Effector memory CD8-positive, alpha-beta T cell (primary cell): ENCODE measurements around the gene SLC17A3.

Experiments used
- ATAC-seq: fragments of 150-1000 bp; cut with Tn5 transposase; replicated peaks from 2 replicates; pipeline ENCODE4 v1.10.0; 2021; ENCODE audit warnings: mild to moderate bottlenecking, moderate library complexity
- DNase-seq, 3 experiments: peaks; one replicate each; pipeline ENCODE4 v3.0.0; 2021
- H3K27ac Mint-ChIP-seq, 2 donors: one replicate each; pipeline ENCODE4 v1.8.0; 2022; ENCODE audit warnings: mild to moderate bottlenecking in 2 of 2, mixed read lengths in 2 of 2, moderate library complexity in 2 of 2
- H3K27me3 Mint-ChIP-seq, 2 donors: one replicate each; pipeline ENCODE4 v1.8.0; 2022; ENCODE audit warnings: mixed read lengths in 2 of 2
- H3K36me3 Mint-ChIP-seq: one replicate; pipeline ENCODE4 v1.8.0; 2022; ENCODE audit warnings: mild to moderate bottlenecking, moderate library complexity, mixed read lengths; ENCODE audit not compliant: insufficient read depth
- H3K4me1 Mint-ChIP-seq, 2 donors: one replicate each; pipeline ENCODE4 v1.8.0; 2022; ENCODE audit warnings: low read depth in 2 of 2, mixed read lengths in 2 of 2
- H3K4me3 Mint-ChIP-seq, 2 donors: one replicate each; pipeline ENCODE4 v1.8.0; 2022; ENCODE audit warnings: mild to moderate bottlenecking in 2 of 2, mixed read lengths in 2 of 2, moderate library complexity in 2 of 2
- H3K9me3 Mint-ChIP-seq, 2 donors: one replicate each; pipeline ENCODE4 v1.8.0; 2022; ENCODE audit warnings: mixed read lengths in 2 of 2
- total RNA-seq, 9 experiments: gene quantifications; one replicate each; lab custom pipeline; 2026; lab: John Stamatoyannopoulos, UW

SLC17A3 gene, protein sequence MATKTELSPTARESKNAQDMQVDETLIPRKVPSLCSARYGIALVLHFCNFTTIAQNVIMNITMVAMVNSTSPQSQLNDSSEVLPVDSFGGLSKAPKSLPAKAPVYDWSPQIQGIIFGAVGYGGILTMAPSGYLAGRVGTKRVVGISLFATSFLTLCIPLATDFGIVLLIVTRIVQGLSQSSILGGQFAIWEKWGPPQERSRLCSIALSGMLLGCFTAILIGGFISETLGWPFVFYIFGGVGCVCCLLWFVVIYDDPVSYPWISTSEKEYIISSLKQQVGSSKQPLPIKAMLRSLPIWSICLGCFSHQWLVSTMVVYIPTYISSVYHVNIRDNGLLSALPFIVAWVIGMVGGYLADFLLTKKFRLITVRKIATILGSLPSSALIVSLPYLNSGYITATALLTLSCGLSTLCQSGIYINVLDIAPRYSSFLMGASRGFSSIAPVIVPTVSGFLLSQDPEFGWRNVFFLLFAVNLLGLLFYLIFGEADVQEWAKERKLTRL
- total RNA-seq = 0 to 2.7 (median 0.30) reads per million in 9 experiments

GRCh38 chr6:25874118-25874517 is at the start of gene SLC17A3:
TSS of gene SLC17A3 (minus strand) at chr6:25874243. CDS start at chr6:25868387, 5,856 bp downstream.
- H3K4me1 Mint-ChIP-seq = peaks cover 16 to 19% of the 10 kb centered on the region in 2 donors
- H3K36me3 Mint-ChIP-seq = peaks cover 2% of the 10 kb centered on the region
- DNase-seq (no peak), ATAC-seq (no peak)
- no peaks in the 10 kb centered on the region for H3K9me3 Mint-ChIP-seq
- no peak within 1 kb of the TSS for H3K4me3 Mint-ChIP-seq
- H3K27ac Mint-ChIP-seq = peak within 1 kb of the TSS; percentile 16 to 80
- H3K27me3 Mint-ChIP-seq = peaks cover 0 to 6% of the 10 kb centered on the region in 2 donors

GRCh38 chr6:25922301-25922700 is 48.3 kb upstream of the SLC17A3 start:
- Mint-ChIP-seq H3K9me3 (no peaks in the 10 kb centered on the region), H3K27ac (no peak overlapping the region), H3K27me3 (peaks cover 4 to 19% of the 10 kb centered on the region in 2 donors), H3K4me3 (no peak overlapping the region), H3K36me3 (peaks cover 2% of the 10 kb centered on the region), H3K4me1 (no peaks in the 10 kb centered on the region)
- ATAC-seq (no peak), DNase-seq (no peak)

- H3K9me3 Mint-ChIP-seq = no peaks in the 10 kb centered on the region
- H3K4me1 Mint-ChIP-seq = no peaks in the 10 kb centered on the region
- peaks cover 2% of the 10 kb centered on the region for H3K36me3 Mint-ChIP-seq
- H3K27ac Mint-ChIP-seq = no peak overlapping the region
- no peak for DNase-seq
- peaks cover 4 to 19% of the 10 kb centered on the region in 2 donors for H3K27me3 Mint-ChIP-seq
- H3K4me3 Mint-ChIP-seq = no peak overlapping the region
- no peak for ATAC-seq
Observed at GRCh38 chr6:25921525-25922203, 47.6 kb upstream of the SLC17A3 start.

GRCh38 chr6:25919657-25920056 is 45.6 kb upstream of the SLC17A3 start:
- H3K27me3 Mint-ChIP-seq = peaks cover 4 to 28% of the 10 kb centered on the region in 2 donors
- peaks cover 2% of the 10 kb centered on the region for H3K36me3 Mint-ChIP-seq
- no peak overlapping the region for H3K4me3 Mint-ChIP-seq
- no peaks in the 10 kb centered on the region for H3K4me1 Mint-ChIP-seq
- ATAC-seq (no peak), DNase-seq (no peak)
- H3K27ac Mint-ChIP-seq = no peak overlapping the region
- no peaks in the 10 kb centered on the region for H3K9me3 Mint-ChIP-seq

- ATAC-seq = no peak
- H3K9me3 Mint-ChIP-seq = no peaks in the 10 kb centered on the region
- no peak overlapping the region for H3K27ac Mint-ChIP-seq
- H3K27me3 Mint-ChIP-seq = peaks cover 0 to 35% of the 10 kb centered on the region in 2 donors
- H3K36me3 Mint-ChIP-seq = no peaks in the 10 kb centered on the region
- DNase-seq = no peak
- H3K4me3 Mint-ChIP-seq = no peak overlapping the region
- H3K4me1 Mint-ChIP-seq = no peaks in the 10 kb centered on the region
Observed at GRCh38 chr6:25918083-25918683, 44.1 kb upstream of the SLC17A3 start.

DNA sequence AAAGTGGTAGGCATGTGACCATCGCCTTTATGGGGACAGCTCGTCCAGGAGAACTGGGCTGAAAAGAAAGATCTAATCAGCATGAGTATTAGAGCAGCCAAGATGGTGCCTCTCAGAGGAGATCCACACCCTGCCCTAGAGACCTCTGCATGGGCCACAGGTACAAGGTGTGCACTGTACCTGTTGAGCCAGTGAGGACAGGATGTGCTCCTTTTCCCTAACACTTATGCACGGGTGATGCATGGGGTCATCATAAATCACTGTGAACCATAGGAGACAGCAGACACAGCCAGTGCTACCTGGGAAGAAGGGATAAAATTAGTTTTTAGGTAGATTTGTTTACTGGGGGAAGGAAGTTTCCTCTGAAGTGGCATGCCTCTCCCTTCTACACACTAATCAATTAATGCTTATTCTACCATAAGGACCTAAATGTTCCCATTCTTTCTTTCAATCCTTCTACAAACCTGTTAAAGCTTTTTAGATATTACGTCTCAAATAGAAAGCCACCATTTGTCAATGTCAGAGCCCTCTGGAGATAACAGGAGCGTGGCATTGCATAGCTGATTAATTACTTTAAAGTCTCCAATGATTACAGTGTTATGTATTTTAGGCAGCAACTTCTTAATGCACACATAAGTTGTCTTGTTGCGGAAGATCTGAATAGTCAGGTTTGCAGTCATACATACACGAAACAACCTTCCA is 42.9 kb upstream of the SLC17A3 start:
- DNase-seq (no peak), ATAC-seq (no peak)
- no peak overlapping the region for H3K27ac Mint-ChIP-seq
- no peaks in the 10 kb centered on the region for H3K4me1 Mint-ChIP-seq
- no peaks in the 10 kb centered on the region for H3K9me3 Mint-ChIP-seq
- H3K27me3 Mint-ChIP-seq = peaks cover 0 to 35% of the 10 kb centered on the region in 2 donors
- H3K4me3 Mint-ChIP-seq = no peak overlapping the region
- no peaks in the 10 kb centered on the region for H3K36me3 Mint-ChIP-seq

GRCh38 chr6:25916330-25916729 is 42.3 kb upstream of the SLC17A3 start:
- ATAC-seq (no peak), DNase-seq (no peak)
- H3K4me1 Mint-ChIP-seq = no peaks in the 10 kb centered on the region
- H3K9me3 Mint-ChIP-seq = no peaks in the 10 kb centered on the region
- peaks cover 0 to 34% of the 10 kb centered on the region in 2 donors for H3K27me3 Mint-ChIP-seq
- no peak overlapping the region for H3K27ac Mint-ChIP-seq
- no peaks in the 10 kb centered on the region for H3K36me3 Mint-ChIP-seq
- H3K4me3 Mint-ChIP-seq = no peak overlapping the region

DNA sequence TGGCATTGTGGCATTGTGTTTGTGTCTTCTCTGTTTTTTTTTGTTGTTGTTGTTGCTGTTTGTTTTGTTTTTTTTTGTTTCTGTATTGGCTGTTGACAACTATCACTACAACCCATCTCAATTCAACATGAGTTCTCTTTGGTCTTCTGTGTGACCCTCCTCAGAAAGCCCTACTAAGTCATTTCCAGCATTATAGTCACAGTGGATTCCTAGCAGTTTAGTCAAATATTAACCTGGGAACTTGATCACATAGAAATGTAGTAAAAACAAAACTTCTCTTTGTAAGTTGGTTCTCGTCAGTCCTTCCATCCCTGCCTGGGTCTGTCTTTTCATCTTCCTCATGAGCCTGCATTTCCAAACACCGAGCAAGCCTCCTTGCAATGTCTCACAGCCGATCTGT is 39.7 kb upstream of the SLC17A3 start:
- no peaks in the 10 kb centered on the region for H3K4me1 Mint-ChIP-seq
- ATAC-seq (no peak), DNase-seq (no peak)
- H3K4me3 Mint-ChIP-seq = no peak overlapping the region
- no peaks in the 10 kb centered on the region for H3K36me3 Mint-ChIP-seq
- no peaks in the 10 kb centered on the region for H3K9me3 Mint-ChIP-seq
- no peak overlapping the region for H3K27ac Mint-ChIP-seq
- peaks cover 0 to 26% of the 10 kb centered on the region in 2 donors for H3K27me3 Mint-ChIP-seq

DNA sequence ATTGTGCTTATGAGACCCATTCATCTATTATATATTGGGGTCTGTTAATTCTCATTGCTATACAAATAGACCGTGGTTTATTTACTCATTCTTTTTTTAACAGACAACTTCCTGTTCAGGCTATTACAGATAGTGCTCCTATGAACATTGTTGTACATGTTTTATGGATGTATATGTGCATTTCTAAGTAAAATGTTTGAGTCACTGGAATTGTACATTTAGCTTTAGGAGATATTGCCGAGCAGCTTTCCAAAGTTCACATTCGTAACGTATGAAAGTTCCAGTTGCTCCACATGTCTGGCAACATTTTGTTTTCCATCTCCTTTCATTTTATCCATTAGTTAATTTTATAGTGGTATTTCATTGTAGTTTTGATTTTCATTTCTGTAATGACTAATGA is 37.3 kb upstream of the SLC17A3 start:
- peaks cover 13 to 25% of the 10 kb centered on the region in 2 donors for H3K27me3 Mint-ChIP-seq
- no peak overlapping the region for H3K4me3 Mint-ChIP-seq
- H3K36me3 Mint-ChIP-seq = no peaks in the 10 kb centered on the region
- no peak overlapping the region for H3K27ac Mint-ChIP-seq
- no peak for DNase-seq
- no peaks in the 10 kb centered on the region for H3K9me3 Mint-ChIP-seq
- no peak for ATAC-seq
- H3K4me1 Mint-ChIP-seq = no peaks in the 10 kb centered on the region

GRCh38 chr6:25907475-25908014 is 33.5 kb upstream of the SLC17A3 start:
- H3K27ac Mint-ChIP-seq = no peak overlapping the region
- H3K4me3 Mint-ChIP-seq = no peak overlapping the region
- ATAC-seq (no peak), DNase-seq (no peak)
- H3K36me3 Mint-ChIP-seq = no peaks in the 10 kb centered on the region
- H3K4me1 Mint-ChIP-seq = no peaks in the 10 kb centered on the region
- peaks cover 32 to 34% of the 10 kb centered on the region in 2 donors for H3K27me3 Mint-ChIP-seq
- no peaks in the 10 kb centered on the region for H3K9me3 Mint-ChIP-seq

- Mint-ChIP-seq H3K36me3 (no peaks in the 10 kb centered on the region), H3K4me3 (no peak overlapping the region), H3K9me3 (no peaks in the 10 kb centered on the region), H3K27me3 (peaks cover 32 to 34% of the 10 kb centered on the region in 2 donors), H3K27ac (no peak overlapping the region), H3K4me1 (no peaks in the 10 kb centered on the region)
- DNase-seq = no peak
- ATAC-seq = no peak
Observed at GRCh38 chr6:25903467-25904099, 29.5 kb upstream of the SLC17A3 start.

- H3K4me1 Mint-ChIP-seq = no peaks in the 10 kb centered on the region
- ATAC-seq = no peak
- peaks cover 21 to 23% of the 10 kb centered on the region in 2 donors for H3K27me3 Mint-ChIP-seq
- no peaks in the 10 kb centered on the region for H3K9me3 Mint-ChIP-seq
- H3K27ac Mint-ChIP-seq = no peak overlapping the region
- H3K4me3 Mint-ChIP-seq = no peak overlapping the region
- DNase-seq = no peak
- H3K36me3 Mint-ChIP-seq = no peaks in the 10 kb centered on the region
Observed at GRCh38 chr6:25902071-25902470, 28.0 kb upstream of the SLC17A3 start.
